ENCODE results near the gene CSGALNACT2.

DNA sequence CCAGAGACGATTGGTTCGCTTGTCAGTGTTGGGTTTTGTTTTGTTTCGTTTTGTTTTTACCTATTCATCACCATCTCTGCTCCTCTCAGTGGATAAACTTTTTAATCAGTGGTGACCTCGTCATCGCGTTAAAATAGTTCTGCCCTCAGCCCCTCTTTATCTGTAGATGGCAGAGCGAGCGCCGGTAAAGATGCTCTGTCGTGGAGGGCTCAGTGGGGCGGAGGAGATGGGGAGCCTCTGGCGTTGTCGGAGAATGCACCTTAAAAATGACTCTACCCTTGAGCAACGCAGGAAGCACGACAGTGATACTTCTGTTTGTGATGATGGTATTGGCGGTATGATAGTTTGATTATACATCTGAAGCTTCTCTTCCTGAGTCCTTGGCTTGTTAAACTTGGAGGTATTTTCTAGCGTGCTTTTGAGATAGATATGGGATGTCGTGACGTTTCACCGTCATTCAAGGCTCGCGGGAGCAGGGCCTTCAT is 554 bp downstream of the CSGALNACT2 start:
- TF ChIP-seq CTCF (IDR thresholded peaks at IDR 0.05; ENCODE audit: poor library complexity) (no peak), EZH2phosphoT487 (IDR thresholded peaks at IDR 0.05; ENCODE audit: low read depth, severe bottlenecking, unreplicated experiment) (no peak), EZH2 (IDR thresholded peaks at IDR 0.05; ENCODE audit: borderline replicate concordance) (no peak)
